ENCODE measurements around the gene GARNL3. TPM values are rescaled to one million over a fixed set of nuclear protein-coding genes. Genes with fewer than 3 reads are reported as not detected.
A peak's percentile ranks its signal among the peaks of the same experiment; 100 is the strongest.

Gene GARNL3
- polyA plus RNA-seq, 3 donors = 12.0 to 14.6 (median 13.7) TPM

GRCh38 chr9:127308652-127309434 is 44.3 kb downstream of the GARNL3 start:
- no peak for DNase-seq (ENCODE audit: low read depth in 3 of 3, low spot score in 2 of 3)

- no peak for DNase-seq (ENCODE audit: low read depth in 3 of 3, low spot score in 2 of 3)
Measured at GRCh38 chr9:127309715-127310114, 45.1 kb downstream of the GARNL3 start.

DNA sequence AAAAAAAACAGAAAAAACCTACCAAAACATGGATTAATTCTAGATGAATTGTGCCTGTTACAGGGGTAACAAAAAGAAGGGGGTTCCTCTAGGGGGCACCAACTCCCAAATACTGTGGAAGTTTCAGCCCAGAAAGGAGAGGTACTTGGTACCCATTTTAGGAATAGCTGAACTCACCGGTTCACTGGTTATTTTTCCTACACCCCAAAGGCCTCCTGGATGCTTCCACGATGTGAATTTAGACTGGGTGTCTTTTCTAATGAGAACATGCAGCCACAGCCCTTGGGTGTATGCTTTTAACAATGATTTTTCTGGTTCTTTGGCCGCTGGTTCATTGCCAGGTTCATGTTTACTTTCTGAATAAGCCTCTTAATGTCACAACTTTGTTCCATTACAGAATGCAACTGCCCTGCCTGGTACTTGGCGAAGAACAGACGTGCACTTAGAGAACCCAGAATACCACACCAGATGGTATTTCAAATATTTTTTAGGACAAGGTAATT is 46.7 kb downstream of the GARNL3 start:
- no peak for DNase-seq (ENCODE audit: low read depth in 3 of 3, low spot score in 2 of 3)

- no peak for DNase-seq (ENCODE audit: low read depth in 3 of 3, low spot score in 2 of 3)
Measured at GRCh38 chr9:127313042-127313560, 48.5 kb downstream of the GARNL3 start.

DNA sequence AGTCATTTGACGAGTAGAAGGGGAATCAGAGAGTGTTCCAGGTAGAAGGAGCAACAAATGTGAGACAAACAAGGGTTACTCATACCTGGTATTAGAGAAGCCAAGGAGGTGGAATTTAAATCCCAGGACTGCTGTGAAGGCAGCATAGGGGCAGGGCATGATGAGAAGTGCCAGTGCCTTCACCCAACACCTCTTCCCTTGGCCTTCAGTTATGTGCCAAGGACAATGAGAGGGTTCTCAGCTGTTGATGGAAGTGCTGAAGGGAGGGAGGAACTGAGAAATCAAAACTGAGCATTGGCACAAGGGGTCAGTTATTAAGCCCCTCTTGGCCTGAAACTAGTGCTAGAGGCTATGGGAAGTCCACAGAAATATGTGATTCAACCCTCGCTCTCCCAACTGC is 50.3 kb downstream of the GARNL3 start:
- no peak for DNase-seq (ENCODE audit: low read depth in 3 of 3, low spot score in 2 of 3)

GRCh38 chr9:127316586-127317323 is 52.2 kb downstream of the GARNL3 start:
- no peak for DNase-seq (ENCODE audit: low read depth in 3 of 3, low spot score in 2 of 3)

DNA sequence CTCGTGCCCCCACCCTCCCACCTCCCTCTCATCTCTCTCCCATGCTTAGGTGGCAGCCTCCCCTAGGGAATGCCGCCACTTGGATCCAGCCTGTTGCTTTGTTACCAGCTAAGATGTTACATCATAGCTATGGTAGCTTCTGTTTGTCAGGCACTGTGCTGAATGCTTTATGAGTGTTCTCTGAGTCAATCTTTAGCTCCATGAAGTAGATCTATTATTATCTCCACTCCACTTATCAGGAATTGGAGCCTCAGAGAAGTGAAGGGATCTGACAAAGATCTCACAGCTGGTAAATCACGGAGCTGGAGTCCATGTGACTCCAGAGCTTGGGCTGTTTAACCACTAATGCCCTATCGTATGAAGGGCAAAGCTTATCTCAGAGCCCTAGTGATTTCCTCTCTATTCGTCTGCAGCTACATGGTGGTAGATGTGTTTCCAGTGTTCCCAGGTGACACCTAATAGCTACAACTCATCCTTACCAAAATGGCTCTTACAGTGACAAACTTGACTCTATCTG is 54.1 kb downstream of the GARNL3 start:
- DNase-seq (ENCODE audit: low read depth in 3 of 3, low spot score in 2 of 3) = no peak

DNA sequence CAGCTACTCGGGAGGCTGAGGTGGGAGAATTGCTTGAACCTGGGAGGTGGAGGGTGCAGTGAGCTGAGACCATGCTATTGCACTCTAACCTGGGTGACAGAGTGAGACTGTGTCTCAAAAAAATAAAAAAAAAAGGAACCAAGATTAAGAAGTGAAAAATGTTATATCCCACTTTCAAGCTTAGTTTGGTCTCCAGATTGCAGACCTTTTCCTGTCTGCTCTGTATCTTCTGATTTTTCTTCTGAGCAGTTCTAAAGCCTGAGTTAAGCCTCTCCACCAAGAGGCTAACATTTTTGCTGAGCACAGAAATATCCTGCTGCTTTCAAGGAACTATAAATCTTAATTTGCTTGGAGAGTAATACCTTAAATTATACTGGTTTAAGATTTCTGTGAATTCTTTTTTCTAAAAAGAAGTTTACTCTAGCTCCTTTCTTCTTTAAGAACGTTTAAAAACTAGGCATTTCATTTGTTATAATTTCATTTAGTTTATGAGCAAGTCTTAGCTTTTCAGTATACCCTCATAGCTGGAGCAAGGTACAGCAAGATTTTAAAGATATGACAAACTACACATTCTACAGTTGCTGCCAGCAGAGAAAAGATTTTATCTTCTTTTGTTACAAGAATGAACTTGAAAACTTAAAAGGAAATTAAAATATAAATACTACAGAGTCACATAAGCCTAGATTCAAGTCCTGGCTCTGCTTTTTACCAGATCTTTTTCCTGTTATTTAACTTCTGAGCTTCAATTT is 55.0 kb downstream of the GARNL3 start:
- no peak for DNase-seq (ENCODE audit: low read depth in 3 of 3, low spot score in 2 of 3)

DNA sequence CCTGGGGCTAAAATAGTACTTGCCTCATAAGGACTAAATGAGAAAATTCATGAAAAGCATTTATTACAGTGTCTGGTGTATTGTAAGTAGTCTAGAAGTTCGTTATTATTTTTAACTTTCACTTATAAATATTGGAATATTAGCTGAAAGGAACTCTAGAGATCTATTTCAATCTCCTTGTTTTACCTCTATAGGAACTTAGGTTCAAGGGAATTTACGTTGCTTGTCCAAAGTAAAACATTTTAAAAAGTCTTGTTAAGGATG is 55.5 kb downstream of the GARNL3 start:
- DNase-seq (ENCODE audit: low read depth in 3 of 3, low spot score in 2 of 3) = no peak

GRCh38 chr9:127323393-127323792 is 58.8 kb downstream of the GARNL3 start:
- no peak for DNase-seq (ENCODE audit: low read depth in 3 of 3, low spot score in 2 of 3)

GRCh38 chr9:127330501-127330900 is 65.9 kb downstream of the GARNL3 start:
- no peak for DNase-seq (ENCODE audit: low read depth in 3 of 3, low spot score in 2 of 3)

DNA sequence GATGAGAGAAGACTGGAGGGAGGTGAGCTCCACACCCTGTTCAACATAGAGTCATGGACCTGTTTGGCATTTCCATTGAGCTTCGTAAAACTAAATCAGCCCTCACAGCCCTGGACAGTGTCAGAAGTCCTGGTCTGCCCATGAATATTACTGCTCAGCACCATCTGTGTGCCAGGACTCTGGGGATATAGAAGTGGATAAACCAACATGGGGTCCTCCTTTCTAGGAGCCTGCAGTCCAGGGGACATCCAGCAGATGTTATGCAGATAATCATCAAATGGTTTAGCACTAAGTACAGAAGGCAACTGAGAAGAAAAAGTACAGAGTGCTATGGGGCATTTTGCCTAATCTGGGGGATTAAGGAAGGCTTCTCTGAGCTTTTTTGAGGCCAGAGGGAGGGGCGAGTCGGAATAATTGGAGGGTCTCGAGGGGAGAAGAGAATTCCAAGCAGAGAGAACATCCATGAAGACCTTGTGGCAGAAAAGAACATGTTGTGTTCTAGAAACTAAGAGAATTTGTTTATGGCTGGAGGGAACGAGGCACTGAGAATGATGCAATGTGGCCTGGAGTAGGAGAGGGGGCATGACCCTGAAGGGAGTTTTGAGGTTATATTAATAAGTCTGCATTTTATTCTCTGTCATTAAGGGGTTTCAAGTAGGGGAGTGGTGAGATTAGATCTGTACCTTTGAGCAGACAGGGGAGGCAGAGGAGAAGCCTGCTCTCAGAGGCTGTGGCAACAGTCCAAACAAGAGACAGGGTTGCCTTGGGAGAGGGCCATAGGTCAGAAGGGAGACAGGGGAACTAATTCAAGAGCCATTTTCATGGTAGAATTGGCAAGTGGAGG is 68.9 kb downstream of the GARNL3 start:
- DNase-seq (ENCODE audit: low read depth in 3 of 3, low spot score in 2 of 3) = no peak

- DNase-seq (ENCODE audit: low read depth in 3 of 3, low spot score in 2 of 3) = no peak
Measured at GRCh38 chr9:127334725-127335124, 70.2 kb downstream of the GARNL3 start.

DNA sequence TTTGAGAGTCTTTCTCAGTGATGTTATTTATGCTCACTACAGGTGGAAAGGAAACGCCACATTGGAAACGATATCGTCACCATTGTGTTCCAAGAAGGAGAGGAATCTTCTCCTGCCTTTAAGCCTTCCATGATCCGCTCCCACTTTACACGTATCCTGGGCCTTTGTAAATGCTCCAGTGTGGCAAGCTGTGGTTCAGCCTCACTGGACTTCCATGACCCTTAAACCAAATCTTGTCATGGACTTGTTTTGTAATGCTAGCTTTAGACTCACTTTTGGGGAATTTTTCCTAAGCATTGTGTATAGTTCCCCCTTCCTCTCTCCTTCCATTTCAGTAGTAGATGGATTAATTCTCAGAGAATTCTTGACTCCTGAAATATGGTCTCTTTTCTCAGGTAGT is 71.5 kb downstream of the GARNL3 start:
- DNase-seq (ENCODE audit: low read depth in 3 of 3, low spot score in 2 of 3) = no peak

- peak; percentile 33 to 48 (median 47) for DNase-seq (ENCODE audit: low read depth in 3 of 3, low spot score in 2 of 3)
Measured at GRCh38 chr9:127336506-127337352, 72.2 kb downstream of the GARNL3 start.

GRCh38 chr9:127340721-127341120 is 76.1 kb downstream of the GARNL3 start:
- no peak for DNase-seq (ENCODE audit: low read depth in 3 of 3, low spot score in 2 of 3)

DNA sequence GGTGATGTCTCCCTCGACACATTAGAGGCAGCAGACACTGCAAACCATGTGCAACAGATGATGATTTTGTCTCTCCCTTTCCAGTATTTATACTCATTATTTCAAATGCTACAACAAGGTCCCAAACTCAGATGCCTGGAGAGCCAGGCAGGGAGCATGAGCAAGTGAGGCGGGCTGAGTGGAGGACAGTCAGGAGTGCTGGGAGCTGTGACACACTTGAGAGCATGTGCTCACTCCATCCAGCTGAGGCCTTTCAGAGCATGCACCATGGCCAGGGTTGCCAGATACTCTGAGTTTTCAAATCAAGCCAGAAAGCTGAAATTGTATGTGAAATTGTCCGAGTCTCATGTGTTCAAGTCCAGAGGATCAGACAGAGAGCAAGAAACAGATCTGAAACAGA is 76.6 kb downstream of the GARNL3 start:
- no peak for DNase-seq (ENCODE audit: low read depth in 3 of 3, low spot score in 2 of 3)

- DNase-seq (ENCODE audit: low read depth in 3 of 3, low spot score in 2 of 3) = no peak
Measured at GRCh38 chr9:127344368-127345000, 79.9 kb downstream of the GARNL3 start.

DNA sequence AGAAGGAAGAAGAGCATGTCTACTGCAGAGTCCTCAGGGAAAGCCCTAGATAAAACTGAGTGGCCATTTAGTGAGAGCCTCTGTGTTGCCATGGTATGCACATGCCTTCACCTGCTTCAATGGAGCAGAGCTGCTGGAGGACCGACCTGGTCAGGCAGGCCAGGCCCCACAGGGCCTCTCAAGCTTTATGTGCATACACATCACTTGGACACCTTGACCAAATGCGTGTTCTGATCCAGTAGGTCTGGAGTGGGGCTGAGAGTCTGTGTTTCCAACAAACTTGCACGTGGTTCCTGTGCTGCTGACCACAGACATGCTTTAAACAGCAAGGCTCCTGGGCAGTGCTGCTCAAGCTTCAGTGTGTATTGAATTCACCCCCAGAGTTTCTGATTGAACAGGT is 81.0 kb downstream of the GARNL3 start:
- DNase-seq (ENCODE audit: low read depth in 3 of 3, low spot score in 2 of 3) = no peak
